IMR-90 (cell line): ENCODE results near the gene SH3RF3. TPM values are rescaled to one million over a fixed set of nuclear protein-coding genes. Genes with fewer than 3 reads are reported as not detected.

Source experiments
- ATAC-seq: fragments of 200-7000 bp; cut with Tn5 transposase; 2 replicates; pipeline ENCODE4 v1.9.1; 2020; ENCODE audit warnings: low read depth, mild to moderate bottlenecking, moderate library complexity
- BruUV-seq: library from RNA; stranded (reverse); fragments of 400-500 nt; replicated peaks from 2 replicates; lab custom pipeline; 2021; lab: Mats Ljungman, UMichigan
- CTCF ChIA-PET: fragments of 300-600 bp; formaldehyde crosslinking; extraction: SDS; loops from one replicate; lab custom pipeline; 2021; ENCODE audit warnings: antibody characterized with exemption; lab: Yijun Ruan, JAX
- POLR2A ChIA-PET: fragments of 300-600 bp; sonication (Branson Sonifier 250); formaldehyde crosslinking; loops from one replicate; lab custom pipeline; 2022; ENCODE audit warnings: antibody characterized with exemption; ENCODE audit not compliant: unreplicated experiment; lab: Charles Lee
- DNase-seq: peaks from one replicate; pipeline ENCODE4 v3.0.0; 2013
- H2AFZ ChIP-seq: replicated peaks from 2 replicates; pipeline ENCODE3; 2013; ENCODE audit warnings: low read length, mild to moderate bottlenecking; ENCODE audit not compliant: poor library complexity
- H2AK5ac ChIP-seq: 2 replicates; pipeline ENCODE4 v1.6.1; 2013; ENCODE audit warnings: low read depth, low read length, inconsistent platforms
- H2AK9ac ChIP-seq: replicated peaks from 2 replicates; pipeline ENCODE3; 2013; ENCODE audit warnings: mild to moderate bottlenecking, low read depth, low read length, moderate library complexity; ENCODE audit not compliant: poor library complexity
- H2BK120ac ChIP-seq: 2 replicates; pipeline ENCODE4 v1.6.1; 2013; ENCODE audit warnings: low read depth, low read length, inconsistent platforms
- H2BK15ac ChIP-seq: 3 replicates; pipeline ENCODE4 v1.6.1; 2013; ENCODE audit warnings: low read depth, low read length, inconsistent platforms
- H2BK20ac ChIP-seq: 2 replicates; pipeline ENCODE4 v1.6.1; 2013; ENCODE audit warnings: low read depth, mild to moderate bottlenecking, inconsistent platforms, low read length, moderate library complexity
- H2BK5ac ChIP-seq: 2 replicates; pipeline ENCODE4 v1.6.1; 2013; ENCODE audit warnings: mild to moderate bottlenecking, low read depth, low read length, inconsistent platforms; ENCODE audit not compliant: poor library complexity, severe bottlenecking
- H3K14ac ChIP-seq: replicated peaks from 2 replicates; pipeline ENCODE4 v1.6.1; 2013; ENCODE audit warnings: low read depth, low read length, inconsistent platforms
- H3K18ac ChIP-seq: 2 replicates; pipeline ENCODE4 v1.6.1; 2013; ENCODE audit warnings: low read depth, low read length, control low read depth
- H3K23ac ChIP-seq: 2 replicates; pipeline ENCODE4 v1.6.1; 2013; ENCODE audit warnings: low read depth, low read length, inconsistent platforms
- H3K27ac ChIP-seq: 2 replicates; pipeline ENCODE4 v1.5.1; 2013; ENCODE audit warnings: mild to moderate bottlenecking, control low read depth, low read length; ENCODE audit not compliant: insufficient read depth
- H3K27me3 ChIP-seq: 2 replicates; pipeline ENCODE4 v1.6.1; 2013; ENCODE audit warnings: low read length; ENCODE audit not compliant: control insufficient read depth, insufficient read depth
- H3K36me3 ChIP-seq: 2 replicates; pipeline ENCODE4 v1.6.1; 2013; ENCODE audit warnings: low read length, mixed read lengths; ENCODE audit not compliant: control insufficient read depth, insufficient read depth
- H3K4ac ChIP-seq: 2 replicates; pipeline ENCODE4 v1.6.1; 2013; ENCODE audit warnings: low read depth, low read length, inconsistent platforms
- H3K4me1 ChIP-seq: 2 replicates; pipeline ENCODE4 v1.6.1; 2013; ENCODE audit warnings: low read length, mixed read lengths; ENCODE audit not compliant: control insufficient read depth, insufficient read depth
- H3K4me2 ChIP-seq: 2 replicates; pipeline ENCODE4 v1.6.1; 2013; ENCODE audit warnings: low read depth, mild to moderate bottlenecking, control low read depth, low read length, moderate library complexity
- H3K4me3 ChIP-seq: 2 replicates; pipeline ENCODE4 v1.5.1; 2013; ENCODE audit warnings: low read depth, mild to moderate bottlenecking, control low read depth, low read length, moderate library complexity; ENCODE audit not compliant: insufficient read depth
- H3K56ac ChIP-seq: 2 replicates; pipeline ENCODE4 v1.6.1; 2013; ENCODE audit warnings: low read length, inconsistent platforms; ENCODE audit not compliant: insufficient read depth; ENCODE audit errors: extremely low read depth
- H3K79me1 ChIP-seq, 2 experiments: 2 replicates each; pipeline ENCODE4 v1.6.1; 2013; ENCODE audit warnings: low read length in 2 of 2, inconsistent platforms in 1 of 2, low read depth in 1 of 2
- H3K9ac ChIP-seq: 2 replicates; pipeline ENCODE4 v1.6.1; 2013; ENCODE audit warnings: low read depth, low read length, control low read depth
- H3K9me1 ChIP-seq: 2 replicates; pipeline ENCODE4 v1.6.1; 2013; ENCODE audit warnings: low read length, inconsistent platforms; ENCODE audit not compliant: insufficient read depth
- H3K9me3 ChIP-seq: 2 replicates; pipeline ENCODE4 v1.6.1; 2013; ENCODE audit warnings: low read length; ENCODE audit not compliant: control insufficient read depth, insufficient read depth
- H4K20me1 ChIP-seq: 2 replicates; pipeline ENCODE4 v1.6.1; 2013; ENCODE audit warnings: low read length, inconsistent platforms; ENCODE audit not compliant: insufficient read depth
- H4K5ac ChIP-seq: 2 replicates; pipeline ENCODE4 v1.6.1; 2013; ENCODE audit warnings: mild to moderate bottlenecking, low read depth, low read length, control low read depth
- H4K8ac ChIP-seq, 2 experiments: 2 replicates each; pipeline ENCODE4 v1.6.1; 2013; ENCODE audit warnings: low read depth in 2 of 2, low read length in 2 of 2, control low read depth in 1 of 2, inconsistent platforms in 1 of 2
- H4K91ac ChIP-seq: 2 replicates; pipeline ENCODE4 v1.6.1; 2013; ENCODE audit warnings: low read depth, low read length, inconsistent platforms; ENCODE audit not compliant: insufficient read depth
- NFE2L2 ChIP-seq: fragments of 150-350 bp; IDR thresholded peaks from 2 replicates; pipeline ENCODE4 v1.6.1; 2016; ENCODE audit warnings: low read depth, mild to moderate bottlenecking, low read length
- POLR2A ChIP-seq: IDR thresholded peaks from 2 replicates; pipeline ENCODE4 v1.6.1; 2012; ENCODE audit warnings: mild to moderate bottlenecking, low read depth, low read length
- WGBS, 2 experiments: methylation state at CpG; one replicate each; pipeline versions ENCODE4 v1.1.5 to v1.1.7; 2013; ENCODE audit warnings: missing lambda C conversion rate in 2 of 2; ENCODE audit not compliant: insufficient read length in 1 of 2; ENCODE audit errors: extremely low coverage in 2 of 2; 5-methylcytosine and 5-hydroxymethylcytosine counted together
- dilution Hi-C: fragments of 300-500 bp; cut with HindIII; formaldehyde crosslinking; loops from one replicate; pipeline ENCODE4 v1.14.3; 2018; ENCODE audit warnings: low sequenced_read_pairs; ENCODE audit not compliant: unreplicated experiment
- in situ Hi-C: fragments of 300-500 bp; cut with MboI; formaldehyde crosslinking; loops from 3 replicates; pipeline ENCODE4 v1.14.3; 2019; ENCODE audit warnings: low sequenced_read_pairs, inconsistent platforms, mixed read lengths
- intact Hi-C: fragments of 100-400 bp; cut with micrococcal nuclease; formaldehyde crosslinking; loops from 2 replicates; pipeline ENCODE4 v1.10.0; 2022
- polyA plus RNA-seq, 3 experiments: library from polyadenylated mRNA; depleted of rRNA; stranded (reverse); fragments of >200 nt; gene quantifications; 2 replicates each; pipeline ENCODE4 v1.2.3, GENCODE V29; 2012; ENCODE audit warnings: low replicate concordance in 1 of 3
- total RNA-seq: library from RNA; depleted of rRNA; stranded (reverse); fragments of >200 nt; gene quantifications from 2 replicates; pipeline ENCODE4 v1.2.3, GENCODE V29; 2012

Gene SH3RF3
- total and polyA plus RNA-seq, 2 of the 4 experiments (the other 2 are of a cell fraction), result 3.4 to 5.3 TPM

DNA sequence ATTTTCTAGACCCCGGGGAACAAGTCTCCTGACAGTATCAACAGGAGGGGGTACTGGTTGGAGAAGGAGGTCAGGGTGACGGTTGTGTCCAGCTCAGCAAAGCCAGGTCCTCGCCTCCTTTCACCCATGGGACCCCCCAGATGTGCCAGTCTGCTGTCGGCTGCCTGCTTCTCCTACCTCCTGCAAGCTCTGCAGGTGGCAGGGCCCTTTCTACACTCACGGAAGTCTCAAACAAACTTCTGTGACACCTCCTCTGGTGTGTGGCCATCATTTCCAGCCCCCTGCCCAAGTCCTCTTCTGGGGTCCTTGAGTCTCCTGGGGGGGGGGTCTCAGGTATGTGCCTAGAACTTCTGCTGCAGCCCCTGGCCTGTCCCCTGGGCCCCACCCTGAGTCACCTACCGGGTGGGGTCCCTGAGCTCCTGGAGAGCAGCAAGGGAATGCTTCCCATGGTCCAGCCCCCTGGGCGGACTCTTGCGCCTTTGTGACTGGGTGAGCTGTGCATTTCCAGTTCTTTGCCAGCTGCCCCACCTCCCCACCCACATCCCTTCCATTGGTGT is 12.8 kb downstream of the SH3RF3 start:
- no peak for DNase-seq
- in situ Hi-C loops, result loop anchor here (25.0 kb wide), 1 partner anchor 195 kb away; no protein-coding TSS in a partner anchor
- Histone ChIP-seq H3K4me1 (peaks cover 14% of the 10 kb centered on the region), H3K4me3 (no peak overlapping the region), H2BK5ac (no peak overlapping the region), H2AK5ac (no peak overlapping the region), H3K27ac (no peak overlapping the region), H2AK9ac (no peak overlapping the region), H3K9ac (no peak overlapping the region), H3K27me3 (no peaks in the 10 kb centered on the region), H4K20me1 (peaks cover 93% of the 10 kb centered on the region), H3K36me3 (no peaks in the 10 kb centered on the region), H3K14ac (no peak overlapping the region), H4K5ac (no peak overlapping the region), H2BK20ac (no peak overlapping the region), H3K79me1 (peaks cover 35 to 90% of the 10 kb centered on the region in 2 experiments), H3K9me1 (peaks cover 31% of the 10 kb centered on the region), H2AFZ (no peak overlapping the region), H3K23ac (no peak overlapping the region), H4K8ac (no peak overlapping the region), H3K9me3 (no peaks in the 10 kb centered on the region), H3K18ac (no peak overlapping the region), H4K91ac (no peak overlapping the region), H2BK120ac (no peak overlapping the region), H3K4ac (no peak overlapping the region), H3K4me2 (no peak overlapping the region), H3K56ac (no peak overlapping the region), H2BK15ac (no peak overlapping the region)
- dilution Hi-C loops, result no loop called here
- no CpG with 5 or more reads among the region's 8 CpGs for WGBS, 2 experiments
- BruUV-seq, result no TSS peak
- no peak for ATAC-seq
- intact Hi-C loops, result no loop called here
- no peak for TF ChIP-seq NFE2L2
- no peak for TF ChIP-seq POLR2A
- CTCF ChIA-PET, result no interaction called here
- POLR2A ChIA-PET, result interaction anchor here (0.6 kb wide), 1 partner anchor 10 kb away, joined by 4 read pairs; no protein-coding TSS in a partner anchor
